PC-3 (cell line): ENCODE data around the gene MBD3.

Source experiments
- EZH2 ChIP-seq: fragments of 300-600 bp; sonication (generic); IDR thresholded peaks from one replicate; pipeline ENCODE4 v1.6.1; 2017; ENCODE audit warnings: antibody characterized with exemption, mild to moderate bottlenecking, low read length; ENCODE audit not compliant: unreplicated experiment
- EZH2phosphoT487 ChIP-seq: fragments of 300-600 bp; sonication (generic); IDR thresholded peaks from 2 replicates; pipeline ENCODE4 v1.6.1; 2018; ENCODE audit warnings: mild to moderate bottlenecking, antibody characterized with exemption, low read length, borderline replicate concordance
- TF ChIP-seq, protein P1 (sequence below): fragments of 300-600 bp; sonication (generic); conservative IDR thresholded peaks from 2 replicates; pipeline ENCODE4 v1.5.1; 2017; ENCODE audit warnings: antibody characterized with exemption, low read depth, mild to moderate bottlenecking, low read length

DNA sequence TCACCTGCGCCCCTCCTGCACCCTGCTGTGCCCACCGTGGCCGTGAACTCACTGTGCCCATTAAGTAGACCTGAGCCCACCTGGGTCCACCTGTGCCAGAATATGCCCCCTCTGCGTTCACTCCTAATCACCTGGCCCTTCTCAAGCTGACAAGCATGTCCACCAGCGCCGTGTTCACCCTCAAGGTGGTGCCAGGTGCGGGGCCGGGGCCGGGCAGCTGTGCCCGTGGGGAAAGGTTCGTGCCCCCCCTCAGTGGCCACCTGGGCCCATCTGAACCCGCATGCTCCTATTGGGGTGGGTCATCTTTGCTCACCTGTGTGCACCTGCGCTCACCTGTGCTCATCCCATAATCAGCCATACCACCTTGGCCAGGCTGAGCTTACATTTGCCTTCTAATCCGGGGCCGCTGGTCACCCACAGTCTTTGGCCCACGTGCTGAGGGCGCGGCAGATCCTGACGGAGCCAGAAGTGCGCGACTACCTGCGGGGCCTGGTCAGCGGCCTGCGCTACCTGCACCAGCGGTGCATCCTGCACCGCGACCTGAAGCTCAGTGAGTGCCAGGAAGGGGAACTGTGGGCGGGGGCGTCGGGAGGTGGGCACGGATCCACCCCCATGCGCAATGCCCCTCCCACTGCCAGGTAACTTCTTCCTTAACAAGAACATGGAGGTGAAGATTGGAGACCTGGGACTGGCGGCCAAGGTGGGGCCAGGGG is 66.4 kb downstream of the MBD3 start:
- TF ChIP-seq, protein P1, sequence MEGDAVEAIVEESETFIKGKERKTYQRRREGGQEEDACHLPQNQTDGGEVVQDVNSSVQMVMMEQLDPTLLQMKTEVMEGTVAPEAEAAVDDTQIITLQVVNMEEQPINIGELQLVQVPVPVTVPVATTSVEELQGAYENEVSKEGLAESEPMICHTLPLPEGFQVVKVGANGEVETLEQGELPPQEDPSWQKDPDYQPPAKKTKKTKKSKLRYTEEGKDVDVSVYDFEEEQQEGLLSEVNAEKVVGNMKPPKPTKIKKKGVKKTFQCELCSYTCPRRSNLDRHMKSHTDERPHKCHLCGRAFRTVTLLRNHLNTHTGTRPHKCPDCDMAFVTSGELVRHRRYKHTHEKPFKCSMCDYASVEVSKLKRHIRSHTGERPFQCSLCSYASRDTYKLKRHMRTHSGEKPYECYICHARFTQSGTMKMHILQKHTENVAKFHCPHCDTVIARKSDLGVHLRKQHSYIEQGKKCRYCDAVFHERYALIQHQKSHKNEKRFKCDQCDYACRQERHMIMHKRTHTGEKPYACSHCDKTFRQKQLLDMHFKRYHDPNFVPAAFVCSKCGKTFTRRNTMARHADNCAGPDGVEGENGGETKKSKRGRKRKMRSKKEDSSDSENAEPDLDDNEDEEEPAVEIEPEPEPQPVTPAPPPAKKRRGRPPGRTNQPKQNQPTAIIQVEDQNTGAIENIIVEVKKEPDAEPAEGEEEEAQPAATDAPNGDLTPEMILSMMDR, result no peak
- TF ChIP-seq EZH2phosphoT487, result no peak
- TF ChIP-seq EZH2, result no peak
